GM23248 (cell line): ENCODE data around the gene PTK7.

ENCODE experiments used
- EZH2 ChIP-seq: fragments of 200-600 bp; sonication (generic); IDR thresholded peaks from 2 replicates; pipeline ENCODE4 v1.6.1; 2018; ENCODE audit warnings: antibody characterized with exemption, mild to moderate bottlenecking; ENCODE audit not compliant: insufficient read depth, poor library complexity, severe bottlenecking
- EZH2phosphoT487 ChIP-seq: fragments of 200-600 bp; sonication (generic); IDR thresholded peaks from 2 replicates; pipeline ENCODE4 v1.6.1; 2018; ENCODE audit warnings: antibody characterized with exemption, moderate library complexity, mild to moderate bottlenecking, low read depth; ENCODE audit not compliant: insufficient read depth

DNA sequence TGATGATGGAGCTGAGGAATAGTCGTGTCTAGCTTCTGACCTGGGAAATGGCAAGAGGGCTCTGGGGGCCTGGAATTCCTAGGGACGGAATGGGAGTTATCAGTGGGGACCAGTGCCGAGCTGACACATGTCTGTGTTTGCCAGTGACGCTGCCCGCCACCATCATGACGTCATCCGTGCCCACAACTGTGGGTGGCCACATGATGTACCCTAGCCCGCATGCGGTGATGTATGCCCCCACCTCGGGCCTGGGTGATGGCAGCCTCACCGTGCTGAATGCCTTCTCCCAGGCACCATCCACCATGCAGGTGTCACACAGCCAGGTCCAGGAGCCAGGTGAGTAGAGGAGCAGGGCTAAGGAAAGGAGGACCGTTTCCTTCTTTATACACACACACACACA is 102.0 kb downstream of the PTK7 start:
- TF ChIP-seq EZH2phosphoT487 (no peak), EZH2 (no peak)
